ENCODE measurements around the gene SENP3. TPM values are rescaled to one million over a fixed set of nuclear protein-coding genes. Genes with fewer than 3 reads are reported as not detected.

Gene SENP3
- total RNA-seq, 1 experiment from 2014 or later, result 63.7 TPM

DNA sequence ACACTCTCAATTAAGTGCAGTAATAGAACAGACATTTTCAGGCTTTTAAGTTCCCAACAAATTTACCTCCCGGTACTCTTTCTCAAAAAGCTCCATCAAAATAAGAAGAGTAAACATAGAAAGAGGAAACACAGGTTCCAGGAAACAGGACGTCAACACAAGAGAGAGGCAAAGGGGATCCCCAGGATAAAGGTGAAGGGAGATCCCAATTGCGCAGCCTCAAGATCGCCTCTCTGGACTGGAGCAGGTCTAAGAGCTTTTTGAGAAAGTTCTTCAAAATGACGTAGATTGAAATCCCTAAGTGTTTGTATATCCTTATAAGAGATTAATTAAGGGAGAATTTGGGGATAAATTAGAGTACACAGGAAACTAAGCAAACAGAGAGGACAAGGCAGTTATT lies 56.9 kb downstream of the SENP3 start:
- in situ Hi-C loops (cut with HindIII; ENCODE audit: low pct_unique_long_range_greater_than_20kb, low sequenced_read_pairs), result no loop called here
- Histone ChIP-seq H3K9me3 (ENCODE audit: control insufficient read depth, insufficient read depth, low read depth, low read length) (no peaks in the 10 kb centered on the region), H3K4me1 (ENCODE audit: control insufficient read depth, insufficient read depth, low read length) (peaks cover under 1% of the 10 kb centered on the region; the same call in 1 of the 2 replicates), H3K27ac (ENCODE audit: low read length) (no peak overlapping the region), H3K27me3 (ENCODE audit: control insufficient read depth, insufficient read depth, low read length) (no peaks in the 10 kb centered on the region), H3K4me3 (ENCODE audit: low read depth in 2 of 2, low read length in 2 of 2) (no peak overlapping the region), H3K36me3 (ENCODE audit: control insufficient read depth, insufficient read depth, low read length) (peaks cover 3% of the 10 kb centered on the region; the same call in 1 of the 2 replicates)
- intact Hi-C loops (cut with micrococcal nuclease; ENCODE audit: unreplicated experiment), result no loop called here
- no TSS peak for BruUV-seq (replicated peaks)
- CTCF ChIA-PET, result no interaction called here
- POLR2A ChIA-PET, result no interaction called here
- TF ChIP-seq TCF7L2 (IDR thresholded peaks at IDR 0.05; ENCODE audit: low read depth, low read length), result no peak
- TF ChIP-seq POLR2AphosphoS5 (IDR thresholded peaks at IDR 0.05; ENCODE audit: low read depth, low read length), result no peak
- TF ChIP-seq, protein P1, sequence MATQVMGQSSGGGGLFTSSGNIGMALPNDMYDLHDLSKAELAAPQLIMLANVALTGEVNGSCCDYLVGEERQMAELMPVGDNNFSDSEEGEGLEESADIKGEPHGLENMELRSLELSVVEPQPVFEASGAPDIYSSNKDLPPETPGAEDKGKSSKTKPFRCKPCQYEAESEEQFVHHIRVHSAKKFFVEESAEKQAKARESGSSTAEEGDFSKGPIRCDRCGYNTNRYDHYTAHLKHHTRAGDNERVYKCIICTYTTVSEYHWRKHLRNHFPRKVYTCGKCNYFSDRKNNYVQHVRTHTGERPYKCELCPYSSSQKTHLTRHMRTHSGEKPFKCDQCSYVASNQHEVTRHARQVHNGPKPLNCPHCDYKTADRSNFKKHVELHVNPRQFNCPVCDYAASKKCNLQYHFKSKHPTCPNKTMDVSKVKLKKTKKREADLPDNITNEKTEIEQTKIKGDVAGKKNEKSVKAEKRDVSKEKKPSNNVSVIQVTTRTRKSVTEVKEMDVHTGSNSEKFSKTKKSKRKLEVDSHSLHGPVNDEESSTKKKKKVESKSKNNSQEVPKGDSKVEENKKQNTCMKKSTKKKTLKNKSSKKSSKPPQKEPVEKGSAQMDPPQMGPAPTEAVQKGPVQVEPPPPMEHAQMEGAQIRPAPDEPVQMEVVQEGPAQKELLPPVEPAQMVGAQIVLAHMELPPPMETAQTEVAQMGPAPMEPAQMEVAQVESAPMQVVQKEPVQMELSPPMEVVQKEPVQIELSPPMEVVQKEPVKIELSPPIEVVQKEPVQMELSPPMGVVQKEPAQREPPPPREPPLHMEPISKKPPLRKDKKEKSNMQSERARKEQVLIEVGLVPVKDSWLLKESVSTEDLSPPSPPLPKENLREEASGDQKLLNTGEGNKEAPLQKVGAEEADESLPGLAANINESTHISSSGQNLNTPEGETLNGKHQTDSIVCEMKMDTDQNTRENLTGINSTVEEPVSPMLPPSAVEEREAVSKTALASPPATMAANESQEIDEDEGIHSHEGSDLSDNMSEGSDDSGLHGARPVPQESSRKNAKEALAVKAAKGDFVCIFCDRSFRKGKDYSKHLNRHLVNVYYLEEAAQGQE (IDR thresholded peaks at IDR 0.05; ENCODE audit: insufficient read depth in 1 of 2, low read depth in 2 of 2, low read length in 1 of 2), result no peak
- no peak for TF ChIP-seq SIN3A (IDR thresholded peaks at IDR 0.05; ENCODE audit: borderline replicate concordance, insufficient read depth, low read depth, low read length)
- TF ChIP-seq, protein P2, sequence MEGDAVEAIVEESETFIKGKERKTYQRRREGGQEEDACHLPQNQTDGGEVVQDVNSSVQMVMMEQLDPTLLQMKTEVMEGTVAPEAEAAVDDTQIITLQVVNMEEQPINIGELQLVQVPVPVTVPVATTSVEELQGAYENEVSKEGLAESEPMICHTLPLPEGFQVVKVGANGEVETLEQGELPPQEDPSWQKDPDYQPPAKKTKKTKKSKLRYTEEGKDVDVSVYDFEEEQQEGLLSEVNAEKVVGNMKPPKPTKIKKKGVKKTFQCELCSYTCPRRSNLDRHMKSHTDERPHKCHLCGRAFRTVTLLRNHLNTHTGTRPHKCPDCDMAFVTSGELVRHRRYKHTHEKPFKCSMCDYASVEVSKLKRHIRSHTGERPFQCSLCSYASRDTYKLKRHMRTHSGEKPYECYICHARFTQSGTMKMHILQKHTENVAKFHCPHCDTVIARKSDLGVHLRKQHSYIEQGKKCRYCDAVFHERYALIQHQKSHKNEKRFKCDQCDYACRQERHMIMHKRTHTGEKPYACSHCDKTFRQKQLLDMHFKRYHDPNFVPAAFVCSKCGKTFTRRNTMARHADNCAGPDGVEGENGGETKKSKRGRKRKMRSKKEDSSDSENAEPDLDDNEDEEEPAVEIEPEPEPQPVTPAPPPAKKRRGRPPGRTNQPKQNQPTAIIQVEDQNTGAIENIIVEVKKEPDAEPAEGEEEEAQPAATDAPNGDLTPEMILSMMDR (IDR thresholded peaks at IDR 0.05), result no peak
- DNase-seq (ENCODE audit: low read depth, low spot score) (no peak), ATAC-seq (no peak)

- no peak for TF ChIP-seq SIN3A (IDR thresholded peaks at IDR 0.05; ENCODE audit: borderline replicate concordance, insufficient read depth, low read depth, low read length)
- TF ChIP-seq, protein P2 (IDR thresholded peaks at IDR 0.05), result no peak
- no peak for TF ChIP-seq TCF7L2 (IDR thresholded peaks at IDR 0.05; ENCODE audit: low read depth, low read length)
- no peak for TF ChIP-seq POLR2AphosphoS5 (IDR thresholded peaks at IDR 0.05; ENCODE audit: low read depth, low read length)
- TF ChIP-seq, protein P1 (IDR thresholded peaks at IDR 0.05; ENCODE audit: insufficient read depth in 1 of 2, low read depth in 2 of 2, low read length in 1 of 2), result no peak
- no TSS peak for BruUV-seq (replicated peaks)
- no peaks in the 10 kb centered on the region for H3K36me3 ChIP-seq (ENCODE audit: control insufficient read depth, insufficient read depth, low read length)
- ATAC-seq (no peak), DNase-seq (ENCODE audit: low read depth, low spot score) (no peak)
- H3K4me3 ChIP-seq (ENCODE audit: low read depth in 2 of 2, low read length in 2 of 2), result no peak overlapping the region
- H3K27ac ChIP-seq (ENCODE audit: low read length), result no peak overlapping the region
- H3K27me3 ChIP-seq (ENCODE audit: control insufficient read depth, insufficient read depth, low read length), result no peaks in the 10 kb centered on the region
- CTCF ChIA-PET, result no interaction called here
- in situ Hi-C loops (cut with HindIII; ENCODE audit: low pct_unique_long_range_greater_than_20kb, low sequenced_read_pairs), result no loop called here
- POLR2A ChIA-PET, result interaction anchor here (0.6 kb wide), 1 partner anchor 81 kb away, joined by 4 read pairs; no protein-coding TSS in a partner anchor
- intact Hi-C loops (cut with micrococcal nuclease; ENCODE audit: unreplicated experiment), result no loop called here
- H3K9me3 ChIP-seq (ENCODE audit: control insufficient read depth, insufficient read depth, low read depth, low read length), result no peaks in the 10 kb centered on the region
- H3K4me1 ChIP-seq (ENCODE audit: control insufficient read depth, insufficient read depth, low read length), result no peaks in the 10 kb centered on the region
Observed at GRCh38 chr17:7620835-7621234, 59.1 kb downstream of the SENP3 start.

All from Panc1 (cell line).